Measurements from ENCODE around the gene UNC45A. TPM values are rescaled to one million over a fixed set of nuclear protein-coding genes. Genes with fewer than 3 reads are reported as not detected.
"Not testable (repeated sequence)": the region's sequence is repeated elsewhere in the genome, so short reads cannot be mapped to it uniquely, and the experiment has no call there.

The UNC45A gene
- total RNA-seq, 4 donors from 2014 or later = 45.6 to 78.4 (median 55.3) TPM

- Histone ChIP-seq H3K36me3 (peaks cover 0 to 58% (median 0%) of the 10 kb centered on the region in 3 donors), H3K4me1 (peaks cover 0 to 4% (median 0%) of the 10 kb centered on the region in 4 donors), H3K9me3 (no peaks in the 10 kb centered on the region), H3K27ac (no peak overlapping the region), H3K4me3 (no peak overlapping the region), H3K27me3 (no peaks in the 10 kb centered on the region)
- no peak for DNase-seq
- TF ChIP-seq, protein P1, sequence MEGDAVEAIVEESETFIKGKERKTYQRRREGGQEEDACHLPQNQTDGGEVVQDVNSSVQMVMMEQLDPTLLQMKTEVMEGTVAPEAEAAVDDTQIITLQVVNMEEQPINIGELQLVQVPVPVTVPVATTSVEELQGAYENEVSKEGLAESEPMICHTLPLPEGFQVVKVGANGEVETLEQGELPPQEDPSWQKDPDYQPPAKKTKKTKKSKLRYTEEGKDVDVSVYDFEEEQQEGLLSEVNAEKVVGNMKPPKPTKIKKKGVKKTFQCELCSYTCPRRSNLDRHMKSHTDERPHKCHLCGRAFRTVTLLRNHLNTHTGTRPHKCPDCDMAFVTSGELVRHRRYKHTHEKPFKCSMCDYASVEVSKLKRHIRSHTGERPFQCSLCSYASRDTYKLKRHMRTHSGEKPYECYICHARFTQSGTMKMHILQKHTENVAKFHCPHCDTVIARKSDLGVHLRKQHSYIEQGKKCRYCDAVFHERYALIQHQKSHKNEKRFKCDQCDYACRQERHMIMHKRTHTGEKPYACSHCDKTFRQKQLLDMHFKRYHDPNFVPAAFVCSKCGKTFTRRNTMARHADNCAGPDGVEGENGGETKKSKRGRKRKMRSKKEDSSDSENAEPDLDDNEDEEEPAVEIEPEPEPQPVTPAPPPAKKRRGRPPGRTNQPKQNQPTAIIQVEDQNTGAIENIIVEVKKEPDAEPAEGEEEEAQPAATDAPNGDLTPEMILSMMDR (IDR thresholded peaks at IDR 0.05) = no peak
- TF ChIP-seq POLR2A (IDR thresholded peaks at IDR 0.05) = no peak
Observed at GRCh38 chr15:90892498-90893174, 42.4 kb upstream of the UNC45A start.

- DNase-seq = no peak
- Histone ChIP-seq H3K36me3 (peaks cover 0 to 58% (median 0%) of the 10 kb centered on the region in 3 donors), H3K27me3 (no peaks in the 10 kb centered on the region), H3K27ac (no peak overlapping the region), H3K9me3 (no peaks in the 10 kb centered on the region), H3K4me1 (peaks cover 0 to 4% (median 0%) of the 10 kb centered on the region in 4 donors), H3K4me3 (no peak overlapping the region)
- TF ChIP-seq, protein P1 (IDR thresholded peaks at IDR 0.05) = no peak
- no peak for TF ChIP-seq POLR2A (IDR thresholded peaks at IDR 0.05)
Observed at GRCh38 chr15:90893175-90894090, 41.7 kb upstream of the UNC45A start.

- DNase-seq = no peak
- H3K27me3 ChIP-seq = no peaks in the 10 kb centered on the region
- H3K36me3 ChIP-seq = peaks cover 0 to 50% (median 0%) of the 10 kb centered on the region in 3 donors
- no peaks in the 10 kb centered on the region for H3K9me3 ChIP-seq
- no peaks in the 10 kb centered on the region for H3K4me1 ChIP-seq
- H3K27ac ChIP-seq = no peak overlapping the region
- TF ChIP-seq, protein P1 (IDR thresholded peaks at IDR 0.05) = peak in 1 of 6 experiments; percentile 6
- no peak for TF ChIP-seq POLR2A (IDR thresholded peaks at IDR 0.05)
- H3K4me3 ChIP-seq = no peak overlapping the region
Observed at GRCh38 chr15:90895571-90896117, 39.4 kb upstream of the UNC45A start.

DNA sequence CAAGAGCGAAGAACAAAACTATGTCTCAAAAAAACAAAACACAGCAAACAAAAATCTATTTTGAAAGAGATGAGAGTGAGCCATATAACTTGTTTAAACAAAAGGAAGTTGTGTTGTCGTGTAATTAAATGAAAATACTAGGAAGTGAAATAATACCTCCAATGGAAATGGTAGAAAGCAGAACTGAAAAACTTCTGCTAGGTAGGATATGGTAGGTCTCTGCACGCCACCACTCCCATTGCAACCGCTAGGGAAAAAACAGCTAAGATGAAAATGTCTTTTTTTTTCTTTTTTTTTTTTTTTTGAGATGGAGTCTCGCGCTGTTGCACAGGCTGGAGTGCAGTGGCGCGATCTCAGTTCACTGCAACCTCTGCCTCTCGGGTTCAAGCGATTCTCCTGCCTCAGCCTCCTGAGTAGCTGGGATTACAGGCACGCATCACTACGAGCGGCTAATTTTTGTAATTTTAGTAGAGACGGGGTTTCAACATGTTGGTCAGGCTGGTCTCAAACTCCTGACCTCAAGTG lies 37.9 kb upstream of the UNC45A start:
- not testable (repeated sequence) for H3K4me1 ChIP-seq, H3K27me3 ChIP-seq, H3K9me3 ChIP-seq, H3K27ac ChIP-seq, H3K4me3 ChIP-seq
- H3K36me3 ChIP-seq = peaks cover 0 to 37% (median 0%) of the 10 kb centered on the region in 3 donors
- DNase-seq = peak in 1 of 3 donors; percentile 48

DNA sequence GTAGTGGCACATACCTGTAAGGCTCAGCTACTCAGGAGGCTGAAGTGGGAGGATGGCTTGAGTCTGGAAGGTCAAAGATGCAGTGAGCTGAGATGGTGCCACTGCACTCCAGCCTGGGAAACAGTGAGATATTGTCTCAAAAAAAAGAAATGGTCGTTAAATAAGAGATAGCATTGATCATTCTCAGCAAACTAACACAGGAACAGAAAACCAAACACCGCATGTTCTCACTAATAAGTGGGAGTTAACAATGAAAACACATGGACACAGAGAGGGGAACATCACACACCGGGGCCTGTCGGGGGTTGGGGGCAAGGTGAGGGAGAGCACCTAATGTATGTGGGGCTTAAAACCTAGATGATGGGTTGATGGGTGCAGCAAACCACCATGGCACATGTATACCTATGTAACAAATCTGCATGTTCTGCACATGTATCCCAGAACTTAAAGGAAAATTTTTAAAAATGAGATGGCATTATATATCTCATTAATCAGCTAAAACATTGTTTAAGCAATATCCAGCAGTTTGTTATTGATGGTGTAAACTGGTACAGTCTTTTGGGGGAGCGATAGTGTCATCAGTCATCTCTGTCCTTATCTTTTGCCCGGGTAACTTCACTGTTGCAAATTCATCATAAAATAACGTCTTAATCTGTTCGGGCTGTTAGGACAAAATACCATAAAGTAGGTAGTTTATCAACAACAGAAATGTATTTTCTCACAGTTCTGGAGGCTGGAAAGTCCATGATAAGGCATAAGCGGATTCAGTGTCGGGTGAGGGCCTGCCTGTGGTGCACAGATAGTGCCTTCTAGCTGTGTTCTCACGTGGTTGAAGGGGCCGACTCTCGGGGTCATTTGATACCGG lies 33.7 kb upstream of the UNC45A start:
- no peak for DNase-seq
- peak overlapping the region in 2 of 4 donors; percentile 78 to 97 for H3K4me3 ChIP-seq
- peak overlapping the region; percentile 92 to 96 (median 94) for H3K27ac ChIP-seq
- H3K9me3 ChIP-seq = no peaks in the 10 kb centered on the region
- TF ChIP-seq POLR2A (IDR thresholded peaks at IDR 0.05) = no peak
- TF ChIP-seq, protein P1 (IDR thresholded peaks at IDR 0.05) = no peak
- peaks cover 0 to 15% (median 10%) of the 10 kb centered on the region in 4 donors for H3K4me1 ChIP-seq
- H3K27me3 ChIP-seq = no peaks in the 10 kb centered on the region
- H3K36me3 ChIP-seq = peaks cover 0 to 15% (median 0%) of the 10 kb centered on the region in 3 donors
